Parietal lobe (tissue), 1 donor: ENCODE data around the gene MAGEB6. TPM values are rescaled to one million over a fixed set of nuclear protein-coding genes. Genes with fewer than 3 reads are reported as not detected.

ENCODE experiments used
- total RNA-seq: library from RNA; depleted of rRNA; stranded (reverse); fragments of >200 nt; gene quantifications from one replicate; pipeline ENCODE4 v1.2.3, GENCODE V29; 2014

The MAGEB6 gene
- not detected for total RNA-seq

GRCh38 chrX:26192204-26192603 lies at the start of gene MAGEB6:
MAGEB6 (plus strand) TSS chrX:26192440; CDS start chrX:26193847, 1,407 bp downstream.

GRCh38 chrX:26160301-26160700 lies 31.9 kb upstream of the MAGEB6 start, which contains the start of gene MAGEB6B:
MAGEB6B (plus strand) TSS chrX:26160601; CDS start chrX:26160601, 0 bp downstream.

GRCh38 chrX:26215869-26216268 lies 23.6 kb downstream of the MAGEB6 start, which contains the start of gene MAGEB5:
MAGEB5 (plus strand) TSS chrX:26216169; CDS start chrX:26217302, 1,133 bp downstream.

Other genes with a start within 250 kb of the MAGEB6 start
- gene MAGEB18, start 54.1 kb upstream of the MAGEB6 start, total RNA-seq, result not detected
- not detected for gene MAGEB6B, start 31.8 kb upstream of the MAGEB6 start, total RNA-seq
- gene MAGEB5, start 23.7 kb downstream of the MAGEB6 start, total RNA-seq, result not detected